Kidney glomerular epithelial cell (primary cell): ENCODE data around the gene SLC39A12.
A peak's percentile ranks its signal among the peaks of the same experiment; 100 is the strongest.

Experiments
- DNase-seq: peaks from one replicate; lab custom pipeline; 2025; lab: John Stamatoyannopoulos, UW

Gene SLC39A12

DNA sequence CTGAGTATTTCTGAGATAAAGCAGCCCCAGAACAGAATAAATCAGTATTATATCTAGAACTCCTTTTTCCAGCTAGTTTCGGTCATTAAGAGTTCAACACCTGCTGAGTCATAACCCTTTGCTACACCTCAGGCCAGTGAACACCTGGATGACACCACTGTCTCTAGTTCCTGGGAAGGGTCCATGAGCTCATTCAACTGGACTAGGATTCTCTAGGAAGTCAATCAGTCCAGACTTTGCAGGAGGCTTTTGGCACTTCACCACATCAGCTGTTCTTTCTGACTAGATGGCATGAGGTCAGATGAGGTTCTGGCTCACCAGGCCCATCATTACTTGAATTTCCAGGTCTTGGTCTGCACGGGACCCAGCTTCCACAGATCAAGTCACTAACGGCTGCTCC is 11.7 kb downstream of the SLC39A12 start:
- no peak for DNase-seq

DNA sequence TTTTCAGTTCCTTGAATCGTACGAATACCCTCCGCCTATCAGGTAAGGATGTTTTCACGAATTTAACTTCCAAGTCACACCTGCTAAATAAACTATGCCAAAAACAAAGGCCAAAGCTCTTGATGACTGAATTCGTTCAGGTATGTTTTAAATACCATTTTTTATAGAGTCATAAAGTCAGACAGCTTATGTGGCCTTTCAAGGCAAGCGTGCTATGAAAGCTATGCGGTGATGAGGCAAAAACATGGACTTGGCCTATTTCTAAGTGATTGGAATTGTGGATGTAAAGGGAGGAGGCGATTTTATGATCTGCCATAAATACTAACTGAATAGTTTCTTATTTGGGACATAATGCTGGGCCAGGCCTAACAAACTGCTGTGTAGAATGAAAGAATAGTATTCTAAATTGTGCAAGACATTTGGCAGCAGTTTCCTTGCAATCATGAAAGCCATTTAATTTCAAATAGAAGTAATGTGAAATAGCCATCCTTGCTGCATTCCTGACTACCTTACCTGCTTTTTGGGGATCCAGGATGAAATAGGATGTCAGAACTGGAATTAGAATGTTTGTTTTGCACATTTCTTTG is 14.0 kb downstream of the SLC39A12 start:
- DNase-seq: no peak

DNA sequence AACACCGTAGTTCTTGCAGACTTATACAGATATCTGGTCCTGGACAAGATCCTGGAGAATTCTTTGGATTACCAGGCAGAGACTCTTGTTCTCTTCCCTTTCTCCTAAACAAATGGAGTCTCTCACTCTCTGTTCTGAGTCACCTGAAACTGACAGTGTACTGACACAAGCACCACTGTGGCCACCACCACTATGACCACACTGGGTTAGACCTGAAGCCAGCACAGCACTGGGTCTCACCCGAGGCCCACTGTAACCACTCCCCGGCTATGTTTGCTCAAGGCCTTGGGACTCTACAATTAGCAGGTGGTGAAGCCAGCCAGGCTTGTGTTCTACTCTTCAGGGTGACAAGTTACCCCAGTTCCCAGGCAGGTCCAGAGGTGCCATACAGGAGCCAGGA is 22.8 kb downstream of the SLC39A12 start:
- no peak for DNase-seq

DNA sequence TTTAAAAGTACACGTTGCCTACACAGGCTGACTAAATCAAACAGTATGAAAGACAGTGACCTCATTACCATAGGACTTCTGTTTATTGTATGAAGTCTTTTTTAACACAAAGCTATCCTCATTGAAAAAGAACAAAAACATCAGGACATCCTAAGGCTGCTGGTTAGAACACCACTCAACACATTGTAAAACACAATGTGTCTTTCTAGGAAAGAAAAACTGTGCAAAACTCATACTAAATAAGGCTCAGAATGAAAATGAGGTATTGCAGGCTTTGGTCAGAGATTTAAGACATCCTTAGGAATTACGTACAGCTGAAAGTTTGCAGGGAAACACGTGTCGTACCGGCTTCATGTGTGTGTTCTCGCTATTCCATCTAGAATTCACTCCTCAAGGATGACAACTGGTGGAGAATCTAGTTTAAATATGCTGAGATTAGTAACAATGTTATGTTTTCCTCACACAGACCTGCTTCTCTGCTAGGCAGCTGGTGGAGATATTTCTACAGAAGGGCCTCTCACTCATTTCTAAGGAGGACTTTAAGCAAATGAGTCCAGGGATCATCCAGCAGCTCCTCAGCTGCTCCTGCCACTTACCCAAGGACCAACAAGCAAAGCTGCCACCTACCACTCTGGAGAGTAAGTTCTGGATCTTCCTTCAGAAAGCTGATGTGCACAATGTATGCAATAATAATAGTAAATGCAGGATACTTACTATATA is 29.3 kb downstream of the SLC39A12 start:
- DNase-seq: no peak

DNA sequence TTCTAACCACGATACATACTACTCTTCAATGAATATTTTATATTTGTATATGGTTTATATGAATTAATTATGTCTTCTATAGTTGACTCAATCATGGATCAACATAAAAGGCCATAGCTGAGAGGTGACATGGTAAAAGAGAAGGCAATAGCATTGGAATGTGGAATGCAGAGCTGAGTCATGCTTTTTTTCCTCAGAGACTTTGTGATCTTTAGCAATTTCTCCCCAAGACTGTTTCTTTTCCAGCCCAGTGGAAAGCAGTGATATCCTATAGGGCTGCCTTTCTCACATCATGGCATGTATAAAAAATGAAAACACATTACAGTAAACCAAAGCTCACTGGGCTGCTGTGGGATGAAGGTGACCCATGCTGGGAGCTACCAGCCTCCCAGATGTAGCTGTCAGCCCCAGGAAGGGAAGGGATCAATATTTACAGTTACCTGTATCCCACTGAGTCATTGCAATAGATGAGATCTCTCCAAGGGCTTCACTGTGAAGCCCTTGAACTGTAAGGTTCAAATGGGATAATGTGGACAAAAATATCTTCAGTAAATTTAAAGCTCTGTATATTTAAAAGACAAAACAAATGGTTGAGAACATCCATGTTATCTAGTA is 30.2 kb downstream of the SLC39A12 start:
- peak; percentile 45 for DNase-seq

DNA sequence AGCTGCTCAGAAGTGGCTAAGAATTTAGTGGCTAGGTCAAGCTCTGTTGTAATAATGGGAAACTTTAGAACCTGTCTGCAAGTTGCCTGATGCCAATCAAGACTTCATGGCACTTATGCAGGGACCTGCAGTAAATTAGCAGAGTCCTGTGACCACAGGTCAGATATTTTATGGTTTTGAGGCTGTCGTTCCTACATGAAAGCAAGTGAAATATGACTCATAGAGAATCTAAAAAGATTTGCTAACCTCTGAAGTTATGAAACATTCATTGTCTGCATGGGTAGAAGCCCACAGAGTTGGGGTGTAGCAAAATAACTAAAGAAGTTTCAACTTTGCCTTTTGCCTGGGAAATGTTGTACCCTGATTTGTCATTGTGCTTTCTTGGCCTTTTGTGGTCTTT is 32.3 kb downstream of the SLC39A12 start:
- peak; percentile 9 for DNase-seq

DNA sequence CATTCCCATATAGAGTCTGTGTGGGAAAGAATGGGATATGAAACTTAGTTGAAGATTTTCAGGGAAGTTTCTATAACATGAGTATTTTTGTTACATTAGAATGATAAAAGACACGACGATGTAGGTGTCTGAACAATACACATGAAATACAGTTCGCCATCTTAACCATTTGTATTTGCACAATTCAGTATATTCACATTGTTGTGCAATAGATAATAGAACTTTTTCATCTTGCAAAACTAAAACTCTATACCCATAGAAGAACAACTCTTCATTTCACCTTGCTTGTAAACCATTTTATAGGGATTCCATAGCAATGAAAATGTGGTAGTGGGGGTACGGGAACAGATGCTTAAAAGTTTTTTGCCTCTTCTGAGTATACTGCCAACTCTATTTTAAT is 32.8 kb downstream of the SLC39A12 start:
- no peak for DNase-seq

DNA sequence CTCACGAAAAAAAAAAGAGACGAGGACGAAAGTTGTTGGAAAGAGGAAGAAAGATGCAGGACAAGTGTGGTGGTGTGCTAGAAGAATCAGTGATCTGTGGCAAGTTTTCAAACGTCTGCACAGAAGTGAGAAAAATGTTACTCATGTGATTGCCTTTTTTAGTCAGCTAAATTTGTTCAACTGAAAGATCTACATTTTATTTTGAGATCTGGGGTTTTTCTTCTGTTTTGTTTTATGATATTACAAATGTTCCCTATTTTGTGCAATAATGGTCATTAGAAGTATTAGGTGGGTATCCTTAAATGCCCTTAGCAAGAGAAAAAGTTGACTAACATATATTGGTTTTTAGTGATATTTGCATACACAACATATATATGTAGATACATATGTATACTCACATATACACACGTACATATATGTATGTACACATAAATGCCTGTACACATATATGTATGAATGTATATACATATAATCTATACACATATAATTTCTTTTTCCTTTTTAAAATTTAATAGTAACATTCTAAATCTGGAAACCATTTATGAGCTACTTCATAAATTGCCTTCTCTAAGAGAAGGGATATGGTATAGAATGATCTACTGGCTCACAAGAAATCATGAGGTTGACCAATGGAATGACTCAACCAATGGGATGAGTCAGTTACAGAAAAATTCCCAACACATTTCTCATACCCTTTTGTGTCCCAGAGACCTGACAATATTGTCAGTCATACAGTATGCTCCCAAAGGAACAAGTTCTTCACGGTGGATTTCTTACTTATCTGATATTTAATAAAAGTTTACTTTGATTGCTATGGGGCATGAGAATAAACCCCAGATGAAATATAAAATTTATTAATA is 38.4 kb downstream of the SLC39A12 start:
- peak; percentile 65 for DNase-seq

DNA sequence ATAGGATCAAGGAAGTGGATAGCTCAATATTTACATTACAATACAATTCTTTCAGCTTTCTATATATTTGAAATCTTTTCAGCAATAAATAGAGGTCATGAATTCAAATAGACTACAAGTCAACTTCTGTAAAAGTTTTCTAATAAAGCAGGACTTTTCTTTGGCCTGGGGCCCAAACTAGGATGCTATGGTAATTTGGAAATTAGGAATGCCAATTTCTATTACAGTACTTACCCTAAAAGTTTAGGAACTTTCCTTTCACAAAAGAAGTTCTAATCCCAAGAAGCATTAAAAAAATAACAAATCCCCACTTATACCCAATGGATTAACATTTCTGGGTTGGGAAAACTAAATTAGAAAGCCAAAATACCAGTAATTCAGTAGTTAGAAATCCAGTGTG is 40.5 kb downstream of the SLC39A12 start:
- DNase-seq: no peak

DNA sequence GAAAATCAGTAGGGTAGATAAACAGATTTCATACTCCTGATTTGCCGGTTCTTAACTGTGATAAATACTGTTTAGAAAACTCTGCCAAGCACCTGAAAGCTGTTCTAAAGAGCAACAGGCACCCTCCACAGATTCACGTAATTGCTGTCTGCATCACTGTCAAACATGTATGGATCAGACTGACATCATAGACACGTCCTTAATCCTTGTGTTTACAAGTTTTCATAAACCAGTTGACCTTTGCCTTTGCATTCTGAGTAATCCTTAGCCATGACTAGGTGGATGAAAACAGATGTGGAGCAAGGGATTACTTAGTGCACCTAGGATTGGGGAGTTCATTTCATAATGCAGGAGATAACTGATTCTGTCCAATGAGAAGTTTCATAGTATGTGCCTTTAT is 41.6 kb downstream of the SLC39A12 start:
- no peak for DNase-seq

DNA sequence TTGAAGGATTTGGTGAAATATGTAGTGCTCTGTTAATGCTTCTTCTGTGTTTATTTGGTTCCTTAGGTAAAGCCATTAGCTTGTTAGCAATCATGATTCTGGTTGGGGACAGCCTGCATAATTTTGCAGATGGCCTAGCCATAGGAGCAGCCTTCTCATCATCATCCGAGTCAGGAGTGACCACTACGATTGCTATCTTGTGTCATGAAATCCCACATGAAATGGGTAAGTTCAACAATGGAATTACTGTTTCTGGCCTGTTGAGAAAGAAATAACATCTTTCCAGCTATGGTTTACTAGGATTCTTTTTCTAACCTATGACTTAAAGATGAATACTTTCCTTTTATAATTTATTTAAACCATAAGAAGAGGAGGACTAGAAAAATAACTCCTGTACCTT is 48.9 kb downstream of the SLC39A12 start:
- DNase-seq: no peak

DNA sequence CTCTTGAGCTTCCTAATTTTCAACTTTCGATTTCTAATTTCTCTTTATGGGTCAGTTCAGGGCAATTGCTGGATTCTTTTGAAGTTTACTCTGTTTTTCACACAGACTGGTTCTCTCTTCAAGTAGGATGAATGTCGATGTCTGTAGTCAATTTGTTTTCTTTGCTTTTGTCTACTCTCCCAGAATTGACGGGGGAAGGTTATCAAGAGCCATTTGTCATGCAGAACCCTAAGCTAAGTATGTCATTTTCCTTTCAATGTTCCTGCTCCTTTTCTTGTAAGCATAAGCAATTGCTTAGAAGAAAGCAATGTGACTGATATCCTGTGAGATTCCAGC is 53.7 kb downstream of the SLC39A12 start:
- no peak for DNase-seq

DNA sequence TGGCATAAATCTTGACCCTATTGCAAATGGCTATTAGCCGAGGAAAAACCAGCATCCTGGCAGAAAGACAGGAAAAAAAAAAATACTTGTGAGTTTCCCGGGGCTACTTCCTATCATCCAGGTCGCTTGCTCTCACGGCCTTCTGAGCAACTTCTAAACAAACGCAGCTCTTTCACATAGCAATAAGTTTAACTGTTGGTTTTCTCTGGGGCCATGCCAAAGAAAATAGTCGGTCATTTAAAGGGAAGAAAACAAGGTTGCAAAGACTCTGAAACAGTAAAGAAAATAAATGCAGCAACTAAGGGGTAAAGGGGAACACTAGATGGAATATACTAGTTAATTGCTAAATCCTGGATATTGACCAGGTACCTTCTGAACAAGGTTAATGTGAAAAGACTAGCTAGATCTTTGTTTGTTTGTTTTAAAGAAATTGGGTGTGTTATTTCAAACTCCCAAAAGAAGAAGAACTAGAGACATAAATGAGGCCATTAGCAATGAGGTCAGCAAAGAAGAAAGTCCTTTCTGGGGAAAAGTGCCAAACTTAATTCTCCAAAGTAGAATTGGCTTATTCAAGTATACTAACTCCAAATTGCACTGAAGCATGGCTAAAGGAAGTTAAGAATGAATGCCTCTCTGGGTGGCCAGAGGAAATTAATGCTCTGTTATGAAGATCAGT is 54.2 kb downstream of the SLC39A12 start:
- DNase-seq: peak; percentile 32

DNA sequence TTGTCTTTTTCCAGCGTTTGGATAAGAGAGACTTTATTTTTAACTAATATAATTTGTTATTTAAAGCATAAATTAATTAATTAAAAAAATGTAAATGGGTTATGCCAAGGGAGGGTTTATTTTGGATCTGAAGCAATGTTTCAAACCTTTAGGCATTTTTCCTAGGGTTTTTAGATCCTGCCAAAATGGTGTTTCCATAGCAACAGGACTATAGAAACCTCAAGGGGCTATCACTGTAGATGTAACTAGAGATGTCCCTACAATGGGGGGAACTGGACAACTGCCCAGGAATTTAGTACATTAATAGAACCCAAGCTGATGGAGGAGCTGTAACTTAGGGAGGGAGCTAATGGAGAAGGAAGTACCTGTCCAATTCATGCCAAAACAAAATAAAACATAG is 57.3 kb downstream of the SLC39A12 start:
- no peak for DNase-seq

DNA sequence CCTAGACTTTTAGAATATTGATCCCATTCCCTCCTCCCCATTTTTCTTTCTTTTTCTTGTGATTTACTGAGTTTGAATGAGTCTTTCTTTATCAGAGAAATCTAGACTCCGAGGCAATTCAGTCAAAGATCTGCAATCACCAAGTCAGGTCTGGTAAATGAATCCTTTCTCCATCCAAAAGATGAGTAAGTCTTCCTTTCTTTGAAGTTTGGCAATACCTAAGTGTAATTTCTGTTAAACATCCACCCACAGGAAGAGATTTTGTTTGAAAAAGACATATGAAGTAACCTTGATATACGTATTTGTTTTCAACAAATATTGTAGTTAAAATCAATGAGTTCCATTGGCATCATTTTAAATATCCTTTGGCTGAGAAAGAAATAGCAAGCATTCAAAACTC is 58.3 kb downstream of the SLC39A12 start:
- DNase-seq: no peak

DNA sequence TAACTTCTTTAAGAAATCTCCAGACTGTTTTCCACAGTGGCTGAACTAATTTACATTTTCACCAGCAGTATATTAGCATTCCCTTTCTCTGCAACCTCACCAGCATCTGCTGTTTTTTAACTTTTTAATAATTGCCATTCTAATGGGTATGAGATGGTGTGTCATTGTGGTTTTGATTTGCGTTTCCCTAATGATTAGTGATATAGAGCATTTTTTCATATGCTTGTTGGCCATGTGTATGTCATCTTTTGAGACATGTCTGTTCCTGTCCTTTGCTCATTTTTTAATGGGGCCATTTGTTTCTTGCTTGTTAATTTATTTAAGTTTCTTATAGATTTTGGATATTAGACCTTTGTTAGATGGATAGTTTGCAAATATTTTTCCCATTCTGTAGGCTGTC is 68.8 kb downstream of the SLC39A12 start:
- DNase-seq: no peak

DNA sequence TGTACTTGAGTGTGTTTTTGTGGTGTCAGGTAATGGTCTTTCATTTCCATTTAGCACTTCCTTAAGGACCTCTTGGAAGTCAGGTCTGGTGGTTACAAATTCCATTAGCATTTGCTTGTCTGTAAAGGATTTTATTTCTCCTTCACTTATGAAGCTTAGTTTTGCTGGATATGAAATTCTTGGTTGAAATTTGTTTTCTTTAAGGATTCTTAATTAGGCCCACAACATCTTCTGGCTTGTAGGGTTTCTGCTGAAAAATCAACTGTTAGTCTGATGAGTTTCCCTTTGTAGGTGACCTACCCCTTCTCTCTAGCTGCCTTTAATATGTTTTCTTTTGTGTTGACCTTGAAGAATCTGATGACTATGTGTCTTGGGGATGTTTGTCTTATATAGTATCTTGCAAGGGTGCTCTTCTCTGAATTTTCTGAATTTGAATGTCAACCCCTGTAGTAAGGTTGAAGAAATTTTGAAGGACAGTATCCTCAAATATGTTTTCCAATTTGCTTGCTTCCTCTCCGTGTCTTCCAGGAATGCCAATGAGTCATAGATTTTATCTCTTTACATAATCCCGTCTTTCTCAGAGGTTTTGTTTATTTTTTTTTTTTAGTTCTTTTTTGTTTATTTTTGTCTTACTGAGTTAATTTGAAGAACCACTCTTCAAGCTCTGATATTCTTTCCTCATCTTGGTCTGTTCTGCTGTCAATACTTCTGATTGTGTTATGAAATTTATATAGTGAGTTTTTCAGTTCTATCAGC is 70.2 kb downstream of the SLC39A12 start:
- no peak for DNase-seq

DNA sequence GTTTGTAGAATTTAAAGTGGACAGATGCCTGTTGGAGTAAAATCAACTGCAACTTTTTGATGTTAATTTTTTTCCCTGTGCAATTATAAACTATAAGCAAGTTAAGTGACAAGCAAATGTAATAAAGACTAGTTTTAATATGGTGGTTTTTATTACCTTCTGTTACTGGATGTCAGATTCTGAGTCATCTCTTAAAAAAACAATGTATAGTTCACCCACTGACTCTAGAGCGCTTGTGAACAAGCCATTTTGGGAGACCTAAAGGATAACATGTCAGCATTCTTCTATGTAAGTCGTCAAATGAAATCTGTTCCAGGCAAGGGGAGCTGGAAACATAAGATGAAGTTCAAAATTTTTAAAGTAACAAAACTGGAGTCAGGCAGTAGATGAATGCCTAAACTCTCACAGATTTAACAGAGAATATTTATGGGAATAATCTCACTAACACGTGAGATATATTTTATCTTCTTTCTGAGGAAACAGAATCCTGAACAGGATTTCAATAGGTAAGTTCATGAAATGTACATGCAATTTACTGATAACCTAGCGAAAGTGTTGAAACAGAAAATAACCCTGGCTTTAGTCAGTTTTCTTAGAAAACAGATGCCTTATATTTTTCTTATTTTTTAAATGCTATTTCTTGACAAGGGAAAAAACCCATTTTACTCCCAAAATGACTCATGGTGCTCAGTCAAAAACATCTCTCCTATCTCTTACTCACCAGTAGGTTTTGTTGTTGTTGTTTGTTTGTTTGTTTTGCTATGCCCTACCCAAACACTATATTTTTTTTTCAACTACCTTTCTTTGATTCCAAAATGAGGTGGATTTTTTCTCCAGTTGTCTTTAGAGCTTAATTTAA is 91.7 kb downstream of the SLC39A12 start:
- DNase-seq: no peak

DNA sequence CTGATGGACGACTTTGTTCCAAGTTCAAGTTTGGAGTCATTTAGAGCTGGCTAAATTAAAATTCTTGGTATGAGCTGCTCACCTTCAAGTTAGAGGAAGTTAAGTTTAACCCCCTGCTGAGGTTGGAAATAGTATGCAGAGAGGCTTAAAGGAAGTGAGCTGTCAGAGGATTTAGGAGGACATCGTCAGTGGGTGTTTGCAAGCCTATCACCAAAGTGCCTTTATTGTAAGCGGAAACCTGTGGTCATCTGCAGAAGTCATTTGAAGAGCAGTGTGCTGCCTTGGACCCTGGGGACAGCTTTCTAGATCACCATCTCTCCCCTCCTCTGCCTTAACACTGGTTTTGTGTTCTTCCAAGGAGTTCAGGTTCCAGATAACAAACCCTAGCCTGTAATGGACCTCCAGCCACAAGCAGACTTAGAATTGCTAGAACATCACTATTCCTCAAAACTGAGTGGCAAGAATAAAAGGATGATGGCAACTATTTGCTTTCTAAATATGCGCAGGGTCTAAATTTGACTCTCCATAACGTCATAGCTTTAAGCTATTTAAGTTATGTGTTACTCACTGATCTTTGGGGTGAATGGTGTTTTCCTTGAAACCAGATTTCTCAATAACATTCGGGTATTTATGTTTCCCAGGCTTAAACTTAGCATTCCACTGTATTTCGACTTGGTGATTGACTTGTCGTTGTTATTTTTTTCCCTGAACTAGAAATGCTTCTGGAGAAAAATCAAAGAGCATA is 93.4 kb downstream of the SLC39A12 start:
- no peak for DNase-seq

DNA sequence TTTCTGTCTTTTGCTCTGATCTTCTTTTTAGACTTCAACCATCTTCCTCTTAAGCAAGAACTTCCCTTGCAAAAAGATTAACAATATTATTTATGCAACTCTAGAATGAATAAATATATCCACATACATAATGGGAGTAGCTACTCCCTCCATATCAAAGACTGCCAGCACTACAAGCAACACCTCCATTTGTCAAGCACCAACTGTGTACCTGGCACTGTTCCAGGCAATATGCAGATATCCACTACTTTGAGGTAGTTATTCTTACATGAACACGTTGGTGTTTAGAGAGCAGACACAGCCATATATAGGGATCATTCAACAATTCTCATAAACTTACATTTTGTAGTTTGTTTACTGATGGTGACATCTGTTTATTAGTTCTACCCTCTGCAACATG is 104.9 kb downstream of the SLC39A12 start:
- DNase-seq: no peak
